Neural progenitor cell (in vitro differentiated cells): ENCODE measurements around the gene STRADA. TPM values are rescaled to one million over a fixed set of nuclear protein-coding genes. Genes with fewer than 3 reads are reported as not detected.

Source experiments
- DNase-seq: peaks from one replicate; pipeline ENCODE4 v3.0.0-alpha.2; 2016; ENCODE audit warnings: low spot score
- H2AFZ ChIP-seq: fragments of 200-600 bp; sonication (generic); replicated peaks from 2 replicates; pipeline ENCODE4 v1.6.1; 2016; ENCODE audit warnings: antibody characterized with exemption
- H3F3A ChIP-seq: fragments of 200-600 bp; sonication (generic); 2 replicates; pipeline ENCODE4 v1.6.1; 2016; ENCODE audit warnings: antibody characterized with exemption, low read depth
- H3K27ac ChIP-seq: fragments of 200-600 bp; sonication (generic); 2 replicates; pipeline ENCODE4 v1.5.1; 2016; ENCODE audit warnings: mild to moderate bottlenecking
- H3K27me3 ChIP-seq: fragments of 200-600 bp; sonication (generic); 2 replicates; pipeline ENCODE4 v1.6.1; 2016; ENCODE audit warnings: mild to moderate bottlenecking, moderate library complexity
- H3K36me3 ChIP-seq: fragments of 200-600 bp; sonication (generic); 2 replicates; pipeline ENCODE4 v1.5.1; 2016
- H3K4me1 ChIP-seq: fragments of 200-600 bp; sonication (generic); 2 replicates; pipeline ENCODE4 v1.6.1; 2016; ENCODE audit warnings: mixed run types
- H3K4me2 ChIP-seq: fragments of 200-600 bp; sonication (generic); 2 replicates; pipeline ENCODE4 v1.6.1; 2016
- H3K4me3 ChIP-seq: fragments of 200-600 bp; sonication (generic); 2 replicates; pipeline ENCODE4 v1.5.1; 2016
- H3K79me2 ChIP-seq: fragments of 200-600 bp; sonication (generic); 2 replicates; pipeline ENCODE4 v1.6.1; 2016; ENCODE audit warnings: low read depth
- H3K9ac ChIP-seq: fragments of 200-600 bp; sonication (generic); 2 replicates; pipeline ENCODE4 v1.6.1; 2016
- H3K9me3 ChIP-seq: fragments of 200-600 bp; sonication (generic); 2 replicates; pipeline ENCODE4 v1.5.1; 2016; ENCODE audit warnings: low read depth
- H4K20me1 ChIP-seq: fragments of 200-600 bp; sonication (generic); 2 replicates; pipeline ENCODE4 v1.6.1; 2016; ENCODE audit warnings: low read depth
- H3K27ac Mint-ChIP-seq: 3 replicates; pipeline ENCODE4 v1.8.0; 2021; ENCODE audit warnings: mixed read lengths
- H3K27me3 Mint-ChIP-seq: 2 replicates; pipeline ENCODE4 v1.8.0; 2022; ENCODE audit warnings: low read depth, mild to moderate bottlenecking, inconsistent platforms, moderate library complexity, mixed read lengths; ENCODE audit not compliant: insufficient read depth
- H3K36me3 Mint-ChIP-seq: 3 replicates; pipeline ENCODE4 v1.8.0; 2021; ENCODE audit warnings: mixed read lengths
- H3K4me1 Mint-ChIP-seq: 3 replicates; pipeline ENCODE4 v1.8.0; 2021; ENCODE audit warnings: mixed read lengths
- H3K4me3 Mint-ChIP-seq: 3 replicates; pipeline ENCODE4 v1.8.0; 2021; ENCODE audit warnings: mild to moderate bottlenecking, moderate library complexity, mixed read lengths
- H3K9me3 Mint-ChIP-seq: 3 replicates; pipeline ENCODE4 v1.8.0; 2020; ENCODE audit warnings: mixed read lengths
- CTCF ChIP-seq: fragments of 200-600 bp; sonication (generic); IDR thresholded peaks from 2 replicates; pipeline ENCODE4 v1.5.1; 2017; ENCODE audit warnings: antibody characterized with exemption, mild to moderate bottlenecking
- EZH2 ChIP-seq: fragments of 200-600 bp; sonication (generic); IDR thresholded peaks from 2 replicates; pipeline ENCODE4 v1.6.1; 2017; ENCODE audit warnings: antibody characterized with exemption, mild to moderate bottlenecking, moderate library complexity
- EZH2phosphoT487 ChIP-seq: fragments of 200-600 bp; sonication (generic); IDR thresholded peaks from 2 replicates; pipeline ENCODE4 v1.6.1; 2017; ENCODE audit warnings: antibody characterized with exemption
- total RNA-seq: library from RNA; depleted of rRNA; stranded (reverse); fragments of >200 nt; gene quantifications from 2 replicates; pipeline ENCODE4 v1.2.3, GENCODE V29; 2015; ENCODE audit warnings: low replicate concordance

STRADA gene
- total RNA-seq, 1 donor from 2014 or later = 69.6 TPM

- no peaks in the 10 kb centered on the region for H3K9me3 Mint-ChIP-seq
- no peaks in the 10 kb centered on the region for H3K27me3 Mint-ChIP-seq
- DNase-seq = no peak
- H3K4me3 Mint-ChIP-seq = no peak overlapping the region
- TF ChIP-seq EZH2phosphoT487 (no peak), CTCF (no peak), EZH2 (no peak)
- Histone ChIP-seq H3K4me3 (no peak overlapping the region), H3K4me2 (no peak overlapping the region), H3K27ac (no peak overlapping the region), H2AFZ (no peak overlapping the region), H3K9ac (no peak overlapping the region), H3K36me3 (no peaks in the 10 kb centered on the region), H3K79me2 (peaks cover 99% of the 10 kb centered on the region), H3K9me3 (no peaks in the 10 kb centered on the region), H3K4me1 (no peaks in the 10 kb centered on the region), H3K27me3 (no peaks in the 10 kb centered on the region), H3F3A (peaks cover 4% of the 10 kb centered on the region), H4K20me1 (peaks cover 74% of the 10 kb centered on the region)
- H3K4me1 Mint-ChIP-seq = no peaks in the 10 kb centered on the region
- no peak overlapping the region for H3K27ac Mint-ChIP-seq
- H3K36me3 Mint-ChIP-seq = peaks cover 11% of the 10 kb centered on the region
Measured at GRCh38 chr17:63786117-63786516, 44.5 kb upstream of the STRADA start.

GRCh38 chr17:63785556-63785955, 44.0 kb upstream of the STRADA start:
- no peak for TF ChIP-seq EZH2
- TF ChIP-seq CTCF = no peak
- TF ChIP-seq EZH2phosphoT487 = no peak
- no peaks in the 10 kb centered on the region for H3K36me3 ChIP-seq
- no peak overlapping the region for H3K4me2 ChIP-seq
- H3K27me3 ChIP-seq = no peaks in the 10 kb centered on the region
- H3K27ac Mint-ChIP-seq = no peak overlapping the region
- H3K9ac ChIP-seq = no peak overlapping the region
- no peaks in the 10 kb centered on the region for H3K9me3 ChIP-seq
- peaks cover 4% of the 10 kb centered on the region for H3F3A ChIP-seq
- H3K27ac ChIP-seq = no peak overlapping the region
- H3K4me3 ChIP-seq = no peak overlapping the region
- H3K79me2 ChIP-seq = peaks cover 99% of the 10 kb centered on the region
- DNase-seq = no peak
- peaks cover 11% of the 10 kb centered on the region for H3K36me3 Mint-ChIP-seq
- no peak overlapping the region for H3K4me3 Mint-ChIP-seq
- no peaks in the 10 kb centered on the region for H3K27me3 Mint-ChIP-seq
- H4K20me1 ChIP-seq = peaks cover 74% of the 10 kb centered on the region
- no peaks in the 10 kb centered on the region for H3K4me1 ChIP-seq
- no peaks in the 10 kb centered on the region for H3K4me1 Mint-ChIP-seq
- H3K9me3 Mint-ChIP-seq = no peaks in the 10 kb centered on the region
- H2AFZ ChIP-seq = no peak overlapping the region

- Histone ChIP-seq H3K4me1 (no peaks in the 10 kb centered on the region), H2AFZ (no peak overlapping the region), H3K27me3 (no peaks in the 10 kb centered on the region), H3K36me3 (no peaks in the 10 kb centered on the region), H3K79me2 (peaks cover 99% of the 10 kb centered on the region), H3K4me3 (no peak overlapping the region), H3K9ac (no peak overlapping the region), H3K9me3 (no peaks in the 10 kb centered on the region), H3K4me2 (no peak overlapping the region), H4K20me1 (peaks cover 82% of the 10 kb centered on the region), H3K27ac (no peak overlapping the region), H3F3A (peaks cover 4% of the 10 kb centered on the region)
- H3K27ac Mint-ChIP-seq = no peak overlapping the region
- no peaks in the 10 kb centered on the region for H3K9me3 Mint-ChIP-seq
- no peak for DNase-seq
- no peaks in the 10 kb centered on the region for H3K27me3 Mint-ChIP-seq
- H3K4me3 Mint-ChIP-seq = no peak overlapping the region
- H3K36me3 Mint-ChIP-seq = peaks cover 15% of the 10 kb centered on the region
- no peaks in the 10 kb centered on the region for H3K4me1 Mint-ChIP-seq
- TF ChIP-seq EZH2phosphoT487 (no peak), EZH2 (no peak), CTCF (no peak)
Measured at GRCh38 chr17:63783522-63783921, 41.9 kb upstream of the STRADA start.
